ENCODE results near the gene HCFC1R1. TPM values are rescaled to one million over a fixed set of nuclear protein-coding genes. Genes with fewer than 3 reads are reported as not detected.

Gene HCFC1R1
- total RNA-seq, 1 experiment from 2014 or later = 61.3 TPM

GRCh38 chr16:3065742-3066439 lies 42.1 kb upstream of the HCFC1R1 start:
- no peaks in the 10 kb centered on the region for H3K9me3 ChIP-seq (ENCODE audit: control insufficient read depth, low read depth, low read length)
- H3K79me1 ChIP-seq (ENCODE audit: insufficient read depth, low read depth, low read length, poor library complexity, severe bottlenecking) = no peaks in the 10 kb centered on the region
- no peak overlapping the region for H3K56ac ChIP-seq (ENCODE audit: insufficient read length, low read depth, low read length)
- no peaks in the 10 kb centered on the region; the same call in 1 of the 2 replicates for H3K4me1 ChIP-seq (ENCODE audit: insufficient read depth, low read length)
- WGBS (ENCODE audit: extremely low coverage, insufficient read length, low lambda C conversion rate) = no CpG with 5 or more reads among the region's 26 CpGs
- no peak overlapping the region for H2BK15ac ChIP-seq (ENCODE audit: low read depth, low read length)
- H3K23me2 ChIP-seq (ENCODE audit: insufficient read length, low read depth, low read length, poor library complexity, severe bottlenecking) = no peaks in the 10 kb centered on the region
- H2BK5ac ChIP-seq (ENCODE audit: insufficient read length, low read length) = no peak overlapping the region
- H3K27ac ChIP-seq (ENCODE audit: insufficient read length, low read depth, low read length) = no peak overlapping the region
- no peaks in the 10 kb centered on the region for H3K79me2 ChIP-seq (ENCODE audit: insufficient read depth, low read length)
- no peak overlapping the region for H2AFZ ChIP-seq (ENCODE audit: low read length)
- H2AK5ac ChIP-seq (ENCODE audit: insufficient read length, low read length) = no peak overlapping the region
- Mint-ChIP-seq H3K36me3 (ENCODE audit: insufficient read depth in 1 of 3, low read depth in 3 of 3) (no peaks in the 10 kb centered on the region), H3K4me3 (peak overlapping the region; percentile 20 to 24; a peak in 1 of 5 replicates), H3K27me3 (ENCODE audit: low read depth) (peaks cover 11% of the 10 kb centered on the region), H3K27ac (peak overlapping the region in 1 of 3 experiments; percentile 90; a peak in 1 of 7 replicates), H3K4me1 (peaks cover 21 to 23% of the 10 kb centered on the region in 2 experiments), H3K9me3 (no peaks in the 10 kb centered on the region; a peak in 1 of 5 replicates)
- H2BK12ac ChIP-seq (ENCODE audit: insufficient read length, low read depth, low read length) = no peak overlapping the region
- H3K4ac ChIP-seq (ENCODE audit: low read depth, low read length) = no peak overlapping the region
- no peak overlapping the region for H3K4me2 ChIP-seq (ENCODE audit: insufficient read depth, insufficient read length, low read length)
- no peak overlapping the region for H4K8ac ChIP-seq (replicated peaks; ENCODE audit: insufficient read length, low read depth, low read length)
- H2BK20ac ChIP-seq (ENCODE audit: low read depth, low read length, poor library complexity, severe bottlenecking) = no peak overlapping the region
- no peak for DNase-seq
- H2BK120ac ChIP-seq (ENCODE audit: low read depth, low read length, poor library complexity, severe bottlenecking) = no peak overlapping the region
- H3K9ac ChIP-seq (ENCODE audit: extremely low read depth, insufficient read length, low read length) = no peak overlapping the region
- no peak overlapping the region for H3K14ac ChIP-seq (ENCODE audit: insufficient read depth, low read length)
- no peaks in the 10 kb centered on the region for H3K27me3 ChIP-seq (ENCODE audit: insufficient read depth, low read length)
- H3K23ac ChIP-seq (ENCODE audit: insufficient read length, low read depth, low read length) = no peak overlapping the region
- no peak overlapping the region for H4K5ac ChIP-seq (ENCODE audit: insufficient read length, low read depth, low read length)
- no peak overlapping the region for H4K91ac ChIP-seq (ENCODE audit: insufficient read length, low read depth, low read length)
- no peak overlapping the region for H3K18ac ChIP-seq (ENCODE audit: insufficient read length, low read depth, low read length)
- no peak for TF ChIP-seq CTCF (conservative IDR thresholded peaks at IDR 0.05)
- H4K20me1 ChIP-seq (ENCODE audit: control insufficient read depth, insufficient read depth, insufficient read length) = no peaks in the 10 kb centered on the region
- H3T11ph ChIP-seq (ENCODE audit: low read length) = no peak overlapping the region

Measured in H9 (cell line).